ENCODE data around the gene DHRSX. TPM values are rescaled to one million over a fixed set of nuclear protein-coding genes. Genes with fewer than 3 reads are reported as not detected.

The DHRSX gene
- total RNA-seq, 1 donor from 2014 or later = 30.4 TPM

GRCh38 chrX:2228536-2228935 lies 272.2 kb downstream of the DHRSX start:
- Histone ChIP-seq H3K4me3 (ENCODE audit: insufficient read depth, low read depth, low read length) (no peak overlapping the region), H3K27ac (ENCODE audit: low read depth, low read length) (no peak overlapping the region), H4K20me1 (ENCODE audit: insufficient read depth, low read length) (no peaks in the 10 kb centered on the region), H2AFZ (ENCODE audit: low read depth, low read length) (no peak overlapping the region), H3K79me2 (ENCODE audit: insufficient read depth, low read length) (no peaks in the 10 kb centered on the region), H3K36me3 (ENCODE audit: insufficient read depth, low read length) (no peaks in the 10 kb centered on the region), H3K9ac (ENCODE audit: low read length) (no peak overlapping the region), H3K4me1 (ENCODE audit: insufficient read depth, low read length) (no peaks in the 10 kb centered on the region), H3K27me3 (ENCODE audit: insufficient read depth, low read length) (no peaks in the 10 kb centered on the region), H3K9me3 (ENCODE audit: insufficient read depth, low read depth, low read length) (peaks cover 7% of the 10 kb centered on the region), H3K4me2 (ENCODE audit: low read length) (no peak overlapping the region)
- TF ChIP-seq CTCF (IDR thresholded peaks at IDR 0.05; ENCODE audit: insufficient read depth, low read depth, low read length) = no peak
- no peak for TF ChIP-seq EZH2 (IDR thresholded peaks at IDR 0.05; ENCODE audit: insufficient read depth, low read length)
- Mint-ChIP-seq H3K27ac (ENCODE audit: unreplicated experiment) (no peak overlapping the region), H3K27me3 (ENCODE audit: low read depth, unreplicated experiment) (no peaks in the 10 kb centered on the region), H3K36me3 (ENCODE audit: low read depth, unreplicated experiment) (peaks cover 28% of the 10 kb centered on the region), H3K4me1 (ENCODE audit: low read depth, unreplicated experiment) (peaks cover 15% of the 10 kb centered on the region), H3K9me3 (ENCODE audit: unreplicated experiment) (peaks cover 15% of the 10 kb centered on the region), H3K4me3 (ENCODE audit: unreplicated experiment) (no peak overlapping the region)
- DNase-seq (ENCODE audit: low read depth) = no peak
- no peak for FAIRE-seq

DNA sequence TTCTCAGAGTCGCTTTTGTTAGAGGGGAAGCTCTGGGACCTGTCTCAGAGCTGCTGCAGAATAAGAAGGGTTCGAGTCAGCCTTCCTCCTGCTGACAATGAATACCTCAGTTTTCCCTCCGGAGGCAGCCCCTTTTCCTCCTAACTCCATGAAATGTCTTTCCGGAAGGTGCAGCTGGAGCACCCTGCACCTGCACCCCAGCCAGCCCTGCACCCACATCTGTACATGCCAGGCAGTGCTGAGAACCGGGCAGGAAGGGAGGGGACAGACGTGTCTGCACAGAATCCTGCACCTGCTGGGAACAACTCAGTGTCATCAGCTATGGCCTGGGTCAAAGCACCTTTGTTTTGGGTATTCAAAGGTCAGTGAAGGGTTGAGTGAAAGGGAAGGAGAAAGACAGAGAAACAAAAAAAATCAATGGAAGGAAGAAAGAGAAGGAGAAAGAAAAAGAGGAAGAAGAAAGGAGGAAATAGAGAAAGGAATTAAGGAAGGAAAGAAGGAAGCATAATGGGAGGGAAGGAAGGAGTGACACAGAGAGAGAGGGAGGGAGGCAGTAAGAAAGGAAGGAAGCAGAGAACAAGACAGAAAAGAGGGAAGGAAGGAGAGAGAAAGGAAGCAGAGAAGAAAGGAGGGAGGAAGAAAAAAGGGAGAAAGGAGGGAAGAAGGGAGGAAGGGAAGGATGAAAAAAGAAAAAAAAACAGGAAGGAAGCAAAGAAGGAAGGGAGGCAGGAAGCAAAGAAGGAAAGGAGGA lies 273.7 kb downstream of the DHRSX start:
- Histone ChIP-seq H3K4me3 (ENCODE audit: insufficient read depth, low read depth, low read length) (no peak overlapping the region), H3K27ac (ENCODE audit: low read depth, low read length) (no peak overlapping the region), H3K36me3 (ENCODE audit: insufficient read depth, low read length) (no peaks in the 10 kb centered on the region), H3K4me1 (ENCODE audit: insufficient read depth, low read length) (no peaks in the 10 kb centered on the region), H3K27me3 (ENCODE audit: insufficient read depth, low read length) (no peaks in the 10 kb centered on the region), H2AFZ (ENCODE audit: low read depth, low read length) (no peak overlapping the region), H3K9me3 (ENCODE audit: insufficient read depth, low read depth, low read length) (peaks cover 7% of the 10 kb centered on the region), H3K4me2 (ENCODE audit: low read length) (no peak overlapping the region), H3K9ac (ENCODE audit: low read length) (no peak overlapping the region), H3K79me2 (ENCODE audit: insufficient read depth, low read length) (no peaks in the 10 kb centered on the region), H4K20me1 (ENCODE audit: insufficient read depth, low read length) (no peaks in the 10 kb centered on the region)
- Mint-ChIP-seq H3K4me1 (ENCODE audit: low read depth, unreplicated experiment) (peaks cover 8% of the 10 kb centered on the region), H3K9me3 (ENCODE audit: unreplicated experiment) (peaks cover 24% of the 10 kb centered on the region), H3K4me3 (ENCODE audit: unreplicated experiment) (no peak overlapping the region), H3K27ac (ENCODE audit: unreplicated experiment) (no peak overlapping the region), H3K27me3 (ENCODE audit: low read depth, unreplicated experiment) (no peaks in the 10 kb centered on the region), H3K36me3 (ENCODE audit: low read depth, unreplicated experiment) (peaks cover 39% of the 10 kb centered on the region)
- TF ChIP-seq CTCF (IDR thresholded peaks at IDR 0.05; ENCODE audit: insufficient read depth, low read depth, low read length) (no peak), EZH2 (IDR thresholded peaks at IDR 0.05; ENCODE audit: insufficient read depth, low read length) (no peak)
- DNase-seq (ENCODE audit: low read depth) (no peak), FAIRE-seq (no peak)

GRCh38 chrX:2226182-2226581 lies 274.6 kb downstream of the DHRSX start:
- Histone ChIP-seq H3K9ac (ENCODE audit: low read length) (no peak overlapping the region), H3K4me3 (ENCODE audit: insufficient read depth, low read depth, low read length) (no peak overlapping the region), H3K36me3 (ENCODE audit: insufficient read depth, low read length) (no peaks in the 10 kb centered on the region), H3K27me3 (ENCODE audit: insufficient read depth, low read length) (no peaks in the 10 kb centered on the region), H4K20me1 (ENCODE audit: insufficient read depth, low read length) (no peaks in the 10 kb centered on the region), H3K27ac (ENCODE audit: low read depth, low read length) (no peak overlapping the region), H3K9me3 (ENCODE audit: insufficient read depth, low read depth, low read length) (peaks cover 7% of the 10 kb centered on the region), H3K4me1 (ENCODE audit: insufficient read depth, low read length) (no peaks in the 10 kb centered on the region), H3K4me2 (ENCODE audit: low read length) (no peak overlapping the region), H2AFZ (ENCODE audit: low read depth, low read length) (no peak overlapping the region), H3K79me2 (ENCODE audit: insufficient read depth, low read length) (no peaks in the 10 kb centered on the region)
- Mint-ChIP-seq H3K9me3 (ENCODE audit: unreplicated experiment) (peaks cover 27% of the 10 kb centered on the region), H3K36me3 (ENCODE audit: low read depth, unreplicated experiment) (peaks cover 44% of the 10 kb centered on the region), H3K4me1 (ENCODE audit: low read depth, unreplicated experiment) (peaks cover 8% of the 10 kb centered on the region), H3K27ac (ENCODE audit: unreplicated experiment) (no peak overlapping the region), H3K4me3 (ENCODE audit: unreplicated experiment) (no peak overlapping the region), H3K27me3 (ENCODE audit: low read depth, unreplicated experiment) (no peaks in the 10 kb centered on the region)
- TF ChIP-seq CTCF (IDR thresholded peaks at IDR 0.05; ENCODE audit: insufficient read depth, low read depth, low read length) (no peak), EZH2 (IDR thresholded peaks at IDR 0.05; ENCODE audit: insufficient read depth, low read length) (no peak)
- FAIRE-seq (no peak), DNase-seq (ENCODE audit: low read depth) (no peak)
